Sigmoid colon (tissue), 7 donors: ENCODE measurements around the gene DNER. TPM values are rescaled to one million over a fixed set of nuclear protein-coding genes. Genes with fewer than 3 reads are reported as not detected.
"Not testable (repeated sequence)": the region's sequence is repeated elsewhere in the genome, so short reads cannot be mapped to it uniquely, and the experiment has no call there.

ENCODE experiments used
- DNase-seq: peaks from one replicate; pipeline ENCODE4 v3.0.0-alpha.2; 2019
- H3K27ac ChIP-seq, 4 donors: fragments of 200-600 bp; sonication (generic); one replicate each; pipeline ENCODE4 v1.5.1; 2016 to 2019; ENCODE audit warnings: mild to moderate bottlenecking in 1 of 4
- H3K27me3 ChIP-seq, 3 donors: fragments of 200-600 bp; sonication (generic); one replicate each; pipeline ENCODE4 v1.5.1; 2019; ENCODE audit warnings: mild to moderate bottlenecking in 1 of 3
- H3K36me3 ChIP-seq, 4 donors: fragments of 200-600 bp; sonication (generic); one replicate each; pipeline ENCODE4 v1.5.1; 2016 to 2019
- H3K4me1 ChIP-seq, 4 donors: fragments of 200-600 bp; sonication (generic); one replicate each; pipeline ENCODE4 v1.5.1; 2017 to 2019
- H3K4me3 ChIP-seq, 4 donors: fragments of 200-600 bp; sonication (generic); one replicate each; pipeline ENCODE4 v1.5.1; 2017 to 2019; ENCODE audit warnings: mild to moderate bottlenecking in 2 of 4, moderate library complexity in 1 of 4
- H3K9me3 ChIP-seq, 4 donors: fragments of 200-600 bp in 3 of 4; sonication (generic) in 3 of 4; one replicate each; pipeline versions ENCODE4 v1.5.1 to v1.6.1; 2013 to 2019
- EP300 ChIP-seq, 4 donors: sonication (generic); formaldehyde crosslinking; IDR thresholded peaks; one replicate each; pipeline ENCODE4 v1.6.1; 2017; ENCODE audit warnings: antibody characterized with exemption in 4 of 4
- POLR2A ChIP-seq, 2 donors: fragments of 450-650 bp; IDR thresholded peaks; one replicate each; pipeline ENCODE4 v1.6.1; 2016; ENCODE audit warnings: antibody characterized with exemption in 2 of 2, mild to moderate bottlenecking in 2 of 2, moderate library complexity in 2 of 2
- POLR2AphosphoS5 ChIP-seq, 4 donors: sonication (generic); formaldehyde crosslinking; IDR thresholded peaks; one replicate each; pipeline ENCODE4 v1.6.1; 2017; ENCODE audit warnings: antibody characterized with exemption in 4 of 4
- WGBS, 2 donors: extraction: QIAGEN DNeasy Blood & Tissue Kit; methylation state at CpG; one replicate each; pipeline ENCODE4 v1.1.7; 2013; 5-methylcytosine and 5-hydroxymethylcytosine counted together
- intact Hi-C: fragments of 100-400 bp; cut with DNase I; formaldehyde crosslinking; loops from one replicate; pipeline ENCODE4 v1.15.1; 2023
- polyA plus RNA-seq, 3 donors: library from polyadenylated mRNA; stranded (reverse); fragments of 200-250 nt; gene quantifications; one replicate each; pipeline ENCODE4 v1.2.3, GENCODE V29; 2013
- total RNA-seq, 4 donors: library from RNA; depleted of rRNA; stranded (reverse); fragments of >200 nt; gene quantifications; one replicate each; pipeline ENCODE4 v1.1.0, GENCODE V29; 2016
- TF ChIP-seq, protein P1 (sequence below), 4 experiments: fragments of 450-650 bp in 3 of 4; fragments of 200-600 bp in 1 of 4; IDR thresholded peaks; one replicate each; pipeline ENCODE4 v1.5.1; 2016 to 2019; ENCODE audit warnings: antibody characterized with exemption in 4 of 4, mild to moderate bottlenecking in 3 of 4, moderate library complexity in 2 of 4
- donor health status: healthy with polysubstance abuse.
- donor health status: Bipolar disorder and iron deficiency.
- donor health status: healthy.

Gene DNER
- total and polyA plus RNA-seq, 7 donors = 2.7 to 17.7 (median 9.9) TPM; not detected in 1

GRCh38 chr2:229616433-229616832 lies 97.9 kb downstream of the DNER start:
- no peaks in the 10 kb centered on the region for H3K27me3 ChIP-seq
- intact Hi-C loops = no loop called here
- 84 to 86% methylated on average over 3 of the region's 3 CpGs for WGBS, 2 donors
- H3K4me3 ChIP-seq = no peak overlapping the region
- H3K9me3 ChIP-seq = no peaks in the 10 kb centered on the region
- H3K36me3 ChIP-seq = no peaks in the 10 kb centered on the region
- no peak for TF ChIP-seq POLR2A (IDR thresholded peaks at IDR 0.05)
- TF ChIP-seq, protein P1, sequence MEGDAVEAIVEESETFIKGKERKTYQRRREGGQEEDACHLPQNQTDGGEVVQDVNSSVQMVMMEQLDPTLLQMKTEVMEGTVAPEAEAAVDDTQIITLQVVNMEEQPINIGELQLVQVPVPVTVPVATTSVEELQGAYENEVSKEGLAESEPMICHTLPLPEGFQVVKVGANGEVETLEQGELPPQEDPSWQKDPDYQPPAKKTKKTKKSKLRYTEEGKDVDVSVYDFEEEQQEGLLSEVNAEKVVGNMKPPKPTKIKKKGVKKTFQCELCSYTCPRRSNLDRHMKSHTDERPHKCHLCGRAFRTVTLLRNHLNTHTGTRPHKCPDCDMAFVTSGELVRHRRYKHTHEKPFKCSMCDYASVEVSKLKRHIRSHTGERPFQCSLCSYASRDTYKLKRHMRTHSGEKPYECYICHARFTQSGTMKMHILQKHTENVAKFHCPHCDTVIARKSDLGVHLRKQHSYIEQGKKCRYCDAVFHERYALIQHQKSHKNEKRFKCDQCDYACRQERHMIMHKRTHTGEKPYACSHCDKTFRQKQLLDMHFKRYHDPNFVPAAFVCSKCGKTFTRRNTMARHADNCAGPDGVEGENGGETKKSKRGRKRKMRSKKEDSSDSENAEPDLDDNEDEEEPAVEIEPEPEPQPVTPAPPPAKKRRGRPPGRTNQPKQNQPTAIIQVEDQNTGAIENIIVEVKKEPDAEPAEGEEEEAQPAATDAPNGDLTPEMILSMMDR (IDR thresholded peaks at IDR 0.05) = no peak
- no peak for TF ChIP-seq POLR2AphosphoS5 (IDR thresholded peaks at IDR 0.05)
- no peak for TF ChIP-seq EP300 (IDR thresholded peaks at IDR 0.05)
- no peak for DNase-seq
- H3K4me1 ChIP-seq = no peaks in the 10 kb centered on the region
- no peak overlapping the region for H3K27ac ChIP-seq

- DNase-seq, H3K36me3 ChIP-seq, H3K27me3 ChIP-seq, H3K27ac ChIP-seq, H3K4me3 ChIP-seq, H3K9me3 ChIP-seq, intact Hi-C loops, H3K4me1 ChIP-seq: not testable (repeated sequence)
- 88 to 89% methylated on average over 4 of the region's 4 CpGs for WGBS, 2 donors
These were observed 100.3 kb downstream of the DNER start for GRCh38 chr2:229614021-229614420.

- Histone ChIP-seq H3K4me3 (no peak overlapping the region), H3K9me3 (no peaks in the 10 kb centered on the region), H3K36me3 (no peaks in the 10 kb centered on the region), H3K27ac (no peak overlapping the region), H3K4me1 (no peaks in the 10 kb centered on the region), H3K27me3 (no peaks in the 10 kb centered on the region)
- TF ChIP-seq POLR2A (IDR thresholded peaks at IDR 0.05) (no peak), POLR2AphosphoS5 (IDR thresholded peaks at IDR 0.05) (no peak), EP300 (IDR thresholded peaks at IDR 0.05) (no peak)
- TF ChIP-seq, protein P1 (IDR thresholded peaks at IDR 0.05) = no peak
- intact Hi-C loops = no loop called here
- no peak for DNase-seq
- WGBS, 2 donors = 71 to 82% methylated on average over 7 of the region's 7 CpGs
These were observed 101.9 kb downstream of the DNER start for GRCh38 chr2:229612384-229612971.

DNA sequence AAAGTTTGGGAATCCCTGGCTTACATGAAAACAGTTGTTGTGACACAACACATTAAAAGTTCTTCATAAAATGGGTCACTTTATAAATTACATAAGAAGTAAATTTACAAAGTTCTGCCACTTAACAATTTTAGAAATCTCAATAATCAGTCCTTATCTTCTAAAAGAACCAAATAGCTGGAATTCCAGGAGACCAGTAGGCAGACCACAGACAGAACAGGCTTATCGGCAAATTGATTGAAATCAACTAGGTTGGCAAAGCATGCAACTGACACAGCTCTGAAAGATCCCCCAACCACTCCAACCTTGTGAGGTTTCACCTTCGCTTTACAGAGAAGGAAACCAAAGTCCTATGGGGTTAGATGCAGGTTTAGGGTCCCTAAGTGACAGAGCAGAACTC lies 103.0 kb downstream of the DNER start:
- Histone ChIP-seq H3K36me3 (no peaks in the 10 kb centered on the region), H3K9me3 (no peaks in the 10 kb centered on the region), H3K4me1 (no peaks in the 10 kb centered on the region), H3K27ac (no peak overlapping the region), H3K4me3 (no peak overlapping the region), H3K27me3 (no peaks in the 10 kb centered on the region)
- intact Hi-C loops = no loop called here
- no peak for DNase-seq
- TF ChIP-seq EP300 (IDR thresholded peaks at IDR 0.05) (no peak), POLR2A (IDR thresholded peaks at IDR 0.05) (no peak), POLR2AphosphoS5 (IDR thresholded peaks at IDR 0.05) (no peak)
- TF ChIP-seq, protein P1 (IDR thresholded peaks at IDR 0.05) = no peak
- 88 to 89% methylated on average over 2 of the region's 2 CpGs for WGBS, 2 donors

DNA sequence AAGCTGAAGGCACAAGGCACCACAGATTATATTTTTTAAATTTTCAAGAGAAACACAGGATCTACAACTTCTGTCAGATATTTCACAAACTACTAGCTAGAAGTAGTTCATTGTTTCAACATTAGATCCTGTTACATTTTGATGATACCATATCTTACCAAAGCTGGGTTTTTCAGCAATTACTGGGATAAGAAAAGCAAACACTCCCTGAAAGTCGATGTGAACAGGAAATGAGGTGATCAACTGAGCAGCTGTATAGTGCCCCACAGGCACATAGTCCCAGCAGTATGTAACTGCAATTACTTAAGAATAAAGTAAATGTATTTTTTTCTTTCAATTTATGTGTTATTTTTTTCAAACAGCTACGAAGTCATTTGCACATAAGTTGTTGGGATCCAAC lies 103.5 kb downstream of the DNER start:
- intact Hi-C loops = no loop called here

More for the DNA sequence above, 103.5 kb downstream of the DNER start:
- Histone ChIP-seq H3K27me3 (no peaks in the 10 kb centered on the region), H3K9me3 (no peaks in the 10 kb centered on the region), H3K4me3 (no peak overlapping the region), H3K4me1 (no peaks in the 10 kb centered on the region), H3K36me3 (no peaks in the 10 kb centered on the region), H3K27ac (no peak overlapping the region)
- DNase-seq = no peak
- 44 to 52% methylated on average over 2 of the region's 2 CpGs for WGBS, 2 donors
- TF ChIP-seq POLR2A (IDR thresholded peaks at IDR 0.05) (no peak), POLR2AphosphoS5 (IDR thresholded peaks at IDR 0.05) (no peak), EP300 (IDR thresholded peaks at IDR 0.05) (no peak)
- TF ChIP-seq, protein P1 (IDR thresholded peaks at IDR 0.05) = no peak
